ENCODE data around the gene PAWR.
"Not testable (repeated sequence)": the region's sequence is repeated elsewhere in the genome, so short reads cannot be mapped to it uniquely, and the experiment has no call there.

PAWR gene

DNA sequence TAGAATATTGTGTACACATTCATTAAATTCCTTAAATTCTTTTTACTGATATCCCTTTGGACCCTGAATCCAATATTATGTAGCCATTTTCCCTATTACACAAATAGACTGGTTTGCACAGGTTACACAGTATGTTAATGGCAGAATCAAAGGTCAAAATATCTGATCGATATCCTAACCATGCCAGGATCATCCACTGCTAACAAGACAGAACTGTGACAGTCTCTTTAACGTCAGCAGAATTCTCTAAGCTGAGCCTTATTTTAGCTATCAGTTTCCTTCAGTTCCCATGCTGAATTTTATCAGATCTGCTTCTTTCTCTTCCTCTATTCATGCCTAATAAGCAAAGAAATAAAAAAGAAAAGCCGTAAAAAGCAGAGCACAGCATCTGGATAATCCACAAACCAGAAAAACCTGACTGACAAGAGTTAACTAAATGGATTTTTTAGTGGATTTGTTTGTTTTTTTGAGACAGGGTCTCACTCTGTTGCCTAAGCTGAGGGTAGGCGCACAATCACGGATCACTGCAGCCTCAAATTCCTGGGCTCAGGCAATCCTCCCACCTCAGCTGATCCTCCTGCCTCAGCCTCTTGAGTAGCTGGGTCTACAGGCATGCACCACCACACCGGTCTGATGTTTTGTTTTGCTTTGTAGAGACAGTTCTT is 130.4 kb downstream of the PAWR start:
- H3K4me3 ChIP-seq: no peak overlapping the region
- H3K27ac ChIP-seq: peak overlapping the region in 1 of 21 experiments; percentile 20

- Histone ChIP-seq H3K4me3 (no peak overlapping the region), H3K27ac (peak overlapping the region in 3 of 21 experiments; percentile 33 to 59 (median 43))
These were observed 131.2 kb downstream of the PAWR start for GRCh38 chr12:79559591-79559990.

- no peak overlapping the region for H3K4me3 ChIP-seq
- H3K27ac ChIP-seq: peak overlapping the region in 3 of 21 experiments; percentile 33 to 59 (median 43)
These were observed 131.8 kb downstream of the PAWR start for GRCh38 chr12:79558924-79559469.

DNA sequence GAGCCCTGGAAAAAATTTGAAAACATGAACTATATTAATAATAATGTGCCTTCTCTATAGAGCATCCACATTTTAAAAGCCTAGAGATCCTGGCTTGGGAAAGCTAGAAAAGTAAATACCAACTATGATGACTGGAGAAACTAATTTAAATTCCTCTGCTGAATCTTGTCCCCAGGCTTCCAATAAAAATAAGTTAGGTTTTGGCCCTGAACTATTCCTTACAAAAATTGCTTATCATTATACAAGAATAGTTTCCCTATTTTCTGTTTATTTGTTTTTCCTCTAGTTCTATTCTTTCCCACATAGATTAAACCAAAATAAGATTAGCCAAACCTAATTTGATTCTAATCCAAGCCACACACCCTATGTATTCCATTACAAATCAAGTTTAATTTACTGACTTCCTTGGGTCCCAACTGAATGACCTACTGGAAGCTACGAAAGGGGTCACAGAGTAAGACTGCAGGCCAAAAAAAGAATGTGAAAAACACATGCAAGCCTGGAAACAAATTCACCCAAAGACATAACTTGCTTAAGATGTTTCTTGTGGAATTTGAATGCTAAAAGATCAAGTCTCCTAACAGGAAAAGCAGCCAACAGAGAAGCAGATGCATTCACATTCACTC is 133.0 kb downstream of the PAWR start:
- H3K27ac ChIP-seq: peak overlapping the region in 4 of 21 experiments; percentile 7 to 70 (median 54)
- H3K4me3 ChIP-seq: no peak overlapping the region

DNA sequence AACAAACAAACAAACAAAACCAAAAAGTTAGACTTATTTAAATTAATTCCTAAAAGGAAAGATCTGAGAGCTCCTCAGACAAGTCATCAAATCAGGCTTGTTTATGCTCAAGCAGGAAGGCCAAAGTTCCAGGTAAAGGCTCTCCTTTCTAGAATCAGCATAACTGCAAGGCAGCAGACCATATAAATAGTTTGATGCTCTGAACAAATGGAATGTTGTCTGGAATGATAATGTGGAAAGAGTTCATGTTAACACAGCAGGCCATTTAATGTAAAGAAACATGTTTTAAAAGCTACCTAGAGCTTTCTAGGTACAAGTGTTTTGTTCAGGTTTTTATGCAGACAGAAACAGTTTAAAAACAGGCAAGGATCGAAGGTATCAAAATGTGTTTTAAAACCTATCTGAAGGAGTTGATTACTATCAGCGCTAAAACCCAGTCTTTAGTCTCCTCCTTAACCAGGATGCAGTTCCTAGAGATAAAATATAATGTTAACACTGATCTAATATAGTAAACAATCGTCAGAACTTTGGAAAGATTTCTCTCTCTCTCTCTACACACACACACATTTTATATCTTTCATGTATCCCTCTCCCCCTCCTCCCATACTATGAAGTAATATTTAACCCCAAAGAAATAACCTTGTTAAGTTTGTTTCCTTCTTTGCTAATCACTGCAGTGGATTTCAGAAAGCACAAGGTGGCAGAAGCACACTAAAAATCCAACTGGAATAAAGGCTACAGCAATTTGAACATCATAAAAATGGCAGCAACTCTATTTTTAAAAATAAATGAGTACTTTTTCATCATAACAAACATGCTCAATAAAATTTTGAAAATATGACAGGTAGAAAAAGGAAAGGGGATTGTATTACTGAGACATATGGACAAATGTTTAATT is 135.5 kb downstream of the PAWR start:
- H3K27ac ChIP-seq: no peak overlapping the region
- H3K4me3 ChIP-seq: no peak overlapping the region

DNA sequence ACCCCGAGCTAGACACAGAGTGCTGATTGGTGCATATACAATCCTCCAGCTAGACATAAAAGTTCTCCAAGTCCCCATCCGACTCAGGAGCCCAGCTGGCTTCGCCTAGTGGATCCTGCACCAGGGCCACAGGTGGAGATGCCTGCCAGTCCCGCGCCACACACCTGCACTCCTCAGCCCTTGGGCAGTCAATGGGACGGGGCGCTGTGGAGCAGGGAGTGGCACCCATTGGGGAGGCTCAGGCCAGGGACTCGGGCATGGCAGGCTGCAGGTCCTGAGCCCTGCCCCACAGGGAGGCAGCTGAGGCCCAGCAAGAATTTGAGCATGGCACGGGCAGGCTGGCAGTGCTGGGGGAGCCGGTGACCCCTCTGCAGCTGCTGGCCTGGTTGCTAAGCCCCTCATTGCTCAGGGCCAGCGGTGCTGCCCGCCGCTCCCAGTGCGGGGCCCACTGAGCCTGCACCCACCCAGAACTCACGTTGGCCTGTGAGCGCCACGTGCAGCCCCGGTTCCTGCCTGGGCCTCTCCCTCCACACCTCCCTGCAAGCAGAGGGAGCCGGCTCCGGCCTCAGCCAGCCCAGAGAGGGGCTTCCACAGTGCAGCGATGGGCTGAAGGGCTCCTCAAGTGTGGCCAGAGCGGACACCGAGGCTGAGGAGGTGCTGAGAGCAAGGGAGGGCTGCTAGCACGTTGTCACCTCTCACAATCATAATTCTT is 136.7 kb downstream of the PAWR start:
- Histone ChIP-seq H3K27ac (no peak overlapping the region), H3K4me3 (no peak overlapping the region)

DNA sequence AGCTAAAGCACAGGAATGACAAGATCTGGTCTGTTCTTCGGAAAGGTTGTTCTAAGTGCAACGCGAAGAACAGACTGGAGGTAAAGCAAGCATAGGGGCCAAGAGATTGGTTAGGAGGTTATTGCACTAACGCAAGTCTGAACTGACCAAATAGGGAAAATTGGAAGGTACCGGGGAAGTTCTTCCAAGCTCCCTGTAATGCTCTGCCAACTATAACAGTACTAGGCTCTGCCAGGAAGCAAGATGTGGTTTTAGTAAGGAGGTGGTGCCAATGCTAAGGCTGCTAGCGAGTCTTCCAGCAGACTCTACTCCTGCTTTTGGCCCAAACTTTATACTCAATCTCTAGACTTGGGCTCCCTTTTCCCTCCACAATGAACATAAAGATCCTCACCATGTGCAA is 138.6 kb downstream of the PAWR start:
- no peak overlapping the region for H3K27ac ChIP-seq

GRCh38 chr12:79549531-79550271 is 141.1 kb downstream of the PAWR start:
- H3K27ac ChIP-seq: peak overlapping the region in 1 of 21 experiments; percentile 34
- no peak overlapping the region for H3K4me3 ChIP-seq

More for the DNA sequence above, 138.6 kb downstream of the PAWR start:
- no peak overlapping the region for H3K4me3 ChIP-seq

- no peak overlapping the region for H3K4me3 ChIP-seq
- H3K27ac ChIP-seq: peak overlapping the region in 7 of 21 experiments; percentile 2 to 77 (median 16)
These were observed 142.2 kb downstream of the PAWR start for GRCh38 chr12:79548610-79548924.

DNA sequence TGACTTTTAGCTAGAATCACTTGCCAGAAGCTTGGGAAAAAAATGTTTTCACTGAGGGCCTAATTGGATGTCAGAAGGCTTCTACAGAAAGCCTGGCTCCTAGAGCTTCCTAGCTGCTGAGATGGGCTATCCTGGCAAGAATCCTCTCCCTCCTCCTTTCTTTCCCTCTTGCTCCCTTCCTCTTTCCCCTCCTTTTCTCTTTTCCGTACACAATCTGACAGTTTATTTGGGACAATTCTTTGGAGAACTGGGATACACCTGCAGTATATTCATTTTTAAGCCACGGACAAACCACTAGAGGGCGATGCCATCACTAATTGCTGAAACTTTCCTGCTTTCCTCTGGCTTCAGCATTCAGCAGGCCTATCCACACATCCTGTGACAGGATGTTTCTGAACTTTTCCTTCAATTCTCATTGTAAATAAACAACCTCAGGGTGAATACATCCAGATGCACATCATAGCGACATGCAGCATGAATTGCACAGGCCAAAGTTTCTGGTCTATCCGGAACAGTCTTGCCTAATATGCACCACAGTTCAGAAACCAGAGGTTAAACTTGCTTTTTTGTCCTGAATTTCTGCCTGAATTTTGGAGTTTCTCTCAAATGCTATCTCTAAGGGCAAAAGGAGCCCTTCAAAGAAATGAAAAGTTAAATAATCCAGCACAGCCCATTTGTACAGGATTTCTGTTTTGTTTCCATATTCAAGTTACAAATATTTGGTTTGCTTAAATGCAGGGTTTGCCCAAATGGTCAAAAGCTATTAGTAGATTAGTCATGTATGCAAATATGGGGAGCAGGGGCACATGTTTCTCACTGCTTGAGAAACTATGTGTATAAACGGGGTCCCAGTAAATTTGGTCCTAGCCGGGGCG is 142.8 kb downstream of the PAWR start:
- H3K27ac ChIP-seq: peak overlapping the region in 9 of 21 experiments; percentile 13 to 77 (median 36)
- no peak overlapping the region for H3K4me3 ChIP-seq

GRCh38 chr12:79547044-79547734 is 143.6 kb downstream of the PAWR start:
- no peak overlapping the region for H3K4me3 ChIP-seq
- peak overlapping the region in 9 of 21 experiments; percentile 3 to 77 (median 36) for H3K27ac ChIP-seq

DNA sequence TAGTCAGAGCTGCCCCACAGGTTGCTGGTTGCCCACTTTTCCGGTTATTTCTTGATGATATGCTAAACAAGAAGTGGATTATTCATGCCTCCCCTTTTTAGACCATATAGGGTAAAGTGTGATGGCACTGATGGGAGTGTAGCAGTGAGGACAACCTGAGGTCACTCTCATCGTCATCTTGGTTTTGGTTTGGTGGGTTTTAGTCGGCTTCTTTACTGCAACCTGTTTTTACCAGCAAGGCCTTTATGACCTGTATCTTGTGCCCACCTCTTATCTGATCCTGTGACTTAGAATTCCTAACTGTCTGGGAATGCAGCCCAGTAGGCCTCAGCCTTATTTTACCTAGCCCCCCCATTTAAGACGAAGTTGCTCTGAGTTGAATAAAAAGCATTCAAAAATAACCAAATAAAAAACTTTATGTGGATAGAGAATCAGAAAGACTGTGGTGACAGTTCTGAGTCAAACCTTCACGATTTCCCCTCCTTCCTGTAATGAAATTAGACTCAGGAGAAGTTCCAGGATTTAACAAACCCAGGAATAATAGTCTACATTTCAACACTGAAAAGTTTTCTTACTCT is 144.2 kb downstream of the PAWR start:
- peak overlapping the region in 7 of 21 experiments; percentile 3 to 77 (median 28) for H3K27ac ChIP-seq

GRCh38 chr12:79544439-79544838 is 146.3 kb downstream of the PAWR start:
- not testable (repeated sequence) for H3K4me3 ChIP-seq, H3K27ac ChIP-seq

More for the DNA sequence above, 144.2 kb downstream of the PAWR start:
- H3K4me3 ChIP-seq: no peak overlapping the region

DNA sequence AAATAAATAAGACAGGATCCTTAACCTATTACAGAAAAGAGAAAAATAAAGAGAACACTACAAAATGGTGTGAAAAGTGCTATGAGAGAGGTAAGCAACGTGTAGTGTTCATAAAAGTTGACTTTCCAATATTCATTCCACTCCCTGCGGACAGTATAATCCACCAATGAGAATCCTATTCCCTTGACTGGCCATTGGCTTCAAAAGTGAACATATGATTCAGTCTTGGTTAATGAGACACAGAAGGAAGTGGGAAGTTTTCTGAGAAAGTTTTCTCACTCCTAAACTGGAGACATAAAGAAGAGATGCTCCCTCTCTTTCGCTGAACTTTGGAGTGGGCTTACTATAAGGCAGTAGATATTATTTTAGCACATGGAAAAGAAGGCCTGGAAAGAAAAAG is 153.1 kb downstream of the PAWR start:
- H3K27ac ChIP-seq: no peak overlapping the region
- H3K4me3 ChIP-seq: no peak overlapping the region

DNA sequence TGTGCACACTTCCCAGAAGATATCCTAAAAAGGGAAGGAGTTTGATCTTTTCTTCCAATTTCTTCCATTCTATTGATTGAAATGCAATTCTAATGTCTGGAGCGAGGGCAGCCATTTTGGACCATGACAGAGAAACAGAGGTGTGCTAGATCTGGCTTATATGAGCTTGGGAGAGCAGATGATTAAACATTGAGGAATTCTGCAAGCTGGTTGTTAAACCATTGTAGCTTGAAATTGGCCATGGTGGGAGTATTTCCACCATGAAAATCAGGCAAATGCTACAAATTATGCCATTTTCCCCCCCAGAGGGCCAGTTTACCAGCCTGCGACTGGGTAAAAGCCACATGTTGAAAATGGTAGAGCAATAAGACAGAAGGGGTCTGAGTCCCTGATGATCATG is 155.0 kb downstream of the PAWR start:
- Histone ChIP-seq H3K4me3 (no peak overlapping the region), H3K27ac (no peak overlapping the region)
